IMR-90 (cell line): ENCODE data around the gene NECTIN4. TPM values are rescaled to one million over a fixed set of nuclear protein-coding genes. Genes with fewer than 3 reads are reported as not detected.
A peak's percentile ranks its signal among the peaks of the same experiment; 100 is the strongest.

Experiments
- ATAC-seq: fragments of 200-7000 bp; cut with Tn5 transposase; 2 replicates; pipeline ENCODE4 v1.9.1; 2020; ENCODE audit warnings: low read depth, mild to moderate bottlenecking, moderate library complexity
- BruUV-seq: library from RNA; stranded (reverse); fragments of 400-500 nt; replicated peaks from 2 replicates; lab custom pipeline; 2021; lab: Mats Ljungman, UMichigan
- CTCF ChIA-PET: fragments of 300-600 bp; formaldehyde crosslinking; extraction: SDS; loops from one replicate; lab custom pipeline; 2021; ENCODE audit warnings: antibody characterized with exemption; lab: Yijun Ruan, JAX
- POLR2A ChIA-PET: fragments of 300-600 bp; sonication (Branson Sonifier 250); formaldehyde crosslinking; loops from one replicate; lab custom pipeline; 2022; ENCODE audit warnings: antibody characterized with exemption; ENCODE audit not compliant: unreplicated experiment; lab: Charles Lee
- DNase-seq: peaks from one replicate; pipeline ENCODE4 v3.0.0; 2013
- H2AFZ ChIP-seq: replicated peaks from 2 replicates; pipeline ENCODE3; 2013; ENCODE audit warnings: low read length, mild to moderate bottlenecking; ENCODE audit not compliant: poor library complexity
- H2AK5ac ChIP-seq: 2 replicates; pipeline ENCODE4 v1.6.1; 2013; ENCODE audit warnings: low read depth, low read length, inconsistent platforms
- H2AK9ac ChIP-seq: replicated peaks from 2 replicates; pipeline ENCODE3; 2013; ENCODE audit warnings: mild to moderate bottlenecking, low read depth, low read length, moderate library complexity; ENCODE audit not compliant: poor library complexity
- H2BK120ac ChIP-seq: 2 replicates; pipeline ENCODE4 v1.6.1; 2013; ENCODE audit warnings: low read depth, low read length, inconsistent platforms
- H2BK15ac ChIP-seq: 3 replicates; pipeline ENCODE4 v1.6.1; 2013; ENCODE audit warnings: low read depth, low read length, inconsistent platforms
- H2BK20ac ChIP-seq: 2 replicates; pipeline ENCODE4 v1.6.1; 2013; ENCODE audit warnings: low read depth, mild to moderate bottlenecking, inconsistent platforms, low read length, moderate library complexity
- H2BK5ac ChIP-seq: 2 replicates; pipeline ENCODE4 v1.6.1; 2013; ENCODE audit warnings: mild to moderate bottlenecking, low read depth, low read length, inconsistent platforms; ENCODE audit not compliant: poor library complexity, severe bottlenecking
- H3K14ac ChIP-seq: replicated peaks from 2 replicates; pipeline ENCODE4 v1.6.1; 2013; ENCODE audit warnings: low read depth, low read length, inconsistent platforms
- H3K18ac ChIP-seq: 2 replicates; pipeline ENCODE4 v1.6.1; 2013; ENCODE audit warnings: low read depth, low read length, control low read depth
- H3K23ac ChIP-seq: 2 replicates; pipeline ENCODE4 v1.6.1; 2013; ENCODE audit warnings: low read depth, low read length, inconsistent platforms
- H3K27ac ChIP-seq: 2 replicates; pipeline ENCODE4 v1.5.1; 2013; ENCODE audit warnings: mild to moderate bottlenecking, control low read depth, low read length; ENCODE audit not compliant: insufficient read depth
- H3K27me3 ChIP-seq: 2 replicates; pipeline ENCODE4 v1.6.1; 2013; ENCODE audit warnings: low read length; ENCODE audit not compliant: control insufficient read depth, insufficient read depth
- H3K36me3 ChIP-seq: 2 replicates; pipeline ENCODE4 v1.6.1; 2013; ENCODE audit warnings: low read length, mixed read lengths; ENCODE audit not compliant: control insufficient read depth, insufficient read depth
- H3K4ac ChIP-seq: 2 replicates; pipeline ENCODE4 v1.6.1; 2013; ENCODE audit warnings: low read depth, low read length, inconsistent platforms
- H3K4me1 ChIP-seq: 2 replicates; pipeline ENCODE4 v1.6.1; 2013; ENCODE audit warnings: low read length, mixed read lengths; ENCODE audit not compliant: control insufficient read depth, insufficient read depth
- H3K4me2 ChIP-seq: 2 replicates; pipeline ENCODE4 v1.6.1; 2013; ENCODE audit warnings: low read depth, mild to moderate bottlenecking, control low read depth, low read length, moderate library complexity
- H3K4me3 ChIP-seq: 2 replicates; pipeline ENCODE4 v1.5.1; 2013; ENCODE audit warnings: low read depth, mild to moderate bottlenecking, control low read depth, low read length, moderate library complexity; ENCODE audit not compliant: insufficient read depth
- H3K56ac ChIP-seq: 2 replicates; pipeline ENCODE4 v1.6.1; 2013; ENCODE audit warnings: low read length, inconsistent platforms; ENCODE audit not compliant: insufficient read depth; ENCODE audit errors: extremely low read depth
- H3K79me1 ChIP-seq, 2 experiments: 2 replicates each; pipeline ENCODE4 v1.6.1; 2013; ENCODE audit warnings: low read length in 2 of 2, inconsistent platforms in 1 of 2, low read depth in 1 of 2
- H3K9ac ChIP-seq: 2 replicates; pipeline ENCODE4 v1.6.1; 2013; ENCODE audit warnings: low read depth, low read length, control low read depth
- H3K9me1 ChIP-seq: 2 replicates; pipeline ENCODE4 v1.6.1; 2013; ENCODE audit warnings: low read length, inconsistent platforms; ENCODE audit not compliant: insufficient read depth
- H3K9me3 ChIP-seq: 2 replicates; pipeline ENCODE4 v1.6.1; 2013; ENCODE audit warnings: low read length; ENCODE audit not compliant: control insufficient read depth, insufficient read depth
- H4K20me1 ChIP-seq: 2 replicates; pipeline ENCODE4 v1.6.1; 2013; ENCODE audit warnings: low read length, inconsistent platforms; ENCODE audit not compliant: insufficient read depth
- H4K5ac ChIP-seq: 2 replicates; pipeline ENCODE4 v1.6.1; 2013; ENCODE audit warnings: mild to moderate bottlenecking, low read depth, low read length, control low read depth
- H4K8ac ChIP-seq, 2 experiments: 2 replicates each; pipeline ENCODE4 v1.6.1; 2013; ENCODE audit warnings: low read depth in 2 of 2, low read length in 2 of 2, control low read depth in 1 of 2, inconsistent platforms in 1 of 2
- H4K91ac ChIP-seq: 2 replicates; pipeline ENCODE4 v1.6.1; 2013; ENCODE audit warnings: low read depth, low read length, inconsistent platforms; ENCODE audit not compliant: insufficient read depth
- BHLHE40 ChIP-seq: fragments of 150-350 bp; IDR thresholded peaks from 2 replicates; pipeline ENCODE4 v1.6.1; 2016; ENCODE audit warnings: mild to moderate bottlenecking, low read depth, low read length
- CEBPB ChIP-seq: IDR thresholded peaks from 2 replicates; pipeline ENCODE4 v1.6.1; 2012; ENCODE audit warnings: low read depth, low read length, improper control_type of control experiment
- CHD1 ChIP-seq: IDR thresholded peaks from 2 replicates; pipeline ENCODE4 v1.6.1; 2012; ENCODE audit warnings: low read depth, low read length, improper control_type of control experiment
- FOS ChIP-seq: fragments of 150-350 bp; IDR thresholded peaks from 2 replicates; pipeline ENCODE4 v1.6.1; 2016; ENCODE audit warnings: low read depth, low read length
- MXI1 ChIP-seq: IDR thresholded peaks from 2 replicates; pipeline ENCODE4 v1.6.1; 2012; ENCODE audit warnings: low read depth, mild to moderate bottlenecking, low read length, moderate library complexity, borderline replicate concordance
- NFE2L2 ChIP-seq: fragments of 150-350 bp; IDR thresholded peaks from 2 replicates; pipeline ENCODE4 v1.6.1; 2016; ENCODE audit warnings: low read depth, mild to moderate bottlenecking, low read length
- POLR2A ChIP-seq: IDR thresholded peaks from 2 replicates; pipeline ENCODE4 v1.6.1; 2012; ENCODE audit warnings: mild to moderate bottlenecking, low read depth, low read length
- RCOR1 ChIP-seq: IDR thresholded peaks from 2 replicates; pipeline ENCODE4 v1.6.1; 2012; ENCODE audit warnings: mild to moderate bottlenecking, low read length, improper control_type of control experiment; ENCODE audit not compliant: insufficient replicate concordance
- RFX5 ChIP-seq: IDR thresholded peaks from 2 replicates; pipeline ENCODE4 v1.8.0; 2012; ENCODE audit warnings: low read depth, mild to moderate bottlenecking, low read length, moderate library complexity
- SMC3 ChIP-seq: fragments of 150-350 bp; IDR thresholded peaks from 2 replicates; pipeline ENCODE4 v1.6.1; 2016; ENCODE audit warnings: low read depth, mild to moderate bottlenecking, antibody characterized with exemption, low read length, moderate library complexity
- USF2 ChIP-seq: fragments of 150-350 bp; IDR thresholded peaks from 2 replicates; pipeline ENCODE4 v1.6.1; 2017; ENCODE audit warnings: mild to moderate bottlenecking, antibody characterized with exemption, low read length, low read depth
- WGBS, 2 experiments: methylation state at CpG; one replicate each; pipeline versions ENCODE4 v1.1.5 to v1.1.7; 2013; ENCODE audit warnings: missing lambda C conversion rate in 2 of 2; ENCODE audit not compliant: insufficient read length in 1 of 2; ENCODE audit errors: extremely low coverage in 2 of 2; 5-methylcytosine and 5-hydroxymethylcytosine counted together
- dilution Hi-C: fragments of 300-500 bp; cut with HindIII; formaldehyde crosslinking; loops from one replicate; pipeline ENCODE4 v1.14.3; 2018; ENCODE audit warnings: low sequenced_read_pairs; ENCODE audit not compliant: unreplicated experiment
- in situ Hi-C: fragments of 300-500 bp; cut with MboI; formaldehyde crosslinking; loops from 3 replicates; pipeline ENCODE4 v1.14.3; 2019; ENCODE audit warnings: low sequenced_read_pairs, inconsistent platforms, mixed read lengths
- intact Hi-C: fragments of 100-400 bp; cut with micrococcal nuclease; formaldehyde crosslinking; loops from 2 replicates; pipeline ENCODE4 v1.10.0; 2022
- polyA plus RNA-seq, 3 experiments: library from polyadenylated mRNA; depleted of rRNA; stranded (reverse); fragments of >200 nt; gene quantifications; 2 replicates each; pipeline ENCODE4 v1.2.3, GENCODE V29; 2012; ENCODE audit warnings: low replicate concordance in 1 of 3
- total RNA-seq: library from RNA; depleted of rRNA; stranded (reverse); fragments of >200 nt; gene quantifications from 2 replicates; pipeline ENCODE4 v1.2.3, GENCODE V29; 2012
- TF ChIP-seq, protein P1 (sequence below): fragments of 150-350 bp; IDR thresholded peaks from 2 replicates; pipeline ENCODE4 v1.6.1; 2016; ENCODE audit warnings: low read depth, mild to moderate bottlenecking, low read length, moderate library complexity, borderline replicate concordance
- TF ChIP-seq, protein P2 (sequence below): conservative IDR thresholded peaks from 2 replicates; pipeline ENCODE4 v1.5.1; 2012; ENCODE audit warnings: mild to moderate bottlenecking, low read depth, low read length, improper control_type of control experiment

NECTIN4 gene
- total and polyA plus RNA-seq, 2 of the 4 experiments (the other 2 are of a cell fraction): 0.18 to 0.24 TPM

DNA sequence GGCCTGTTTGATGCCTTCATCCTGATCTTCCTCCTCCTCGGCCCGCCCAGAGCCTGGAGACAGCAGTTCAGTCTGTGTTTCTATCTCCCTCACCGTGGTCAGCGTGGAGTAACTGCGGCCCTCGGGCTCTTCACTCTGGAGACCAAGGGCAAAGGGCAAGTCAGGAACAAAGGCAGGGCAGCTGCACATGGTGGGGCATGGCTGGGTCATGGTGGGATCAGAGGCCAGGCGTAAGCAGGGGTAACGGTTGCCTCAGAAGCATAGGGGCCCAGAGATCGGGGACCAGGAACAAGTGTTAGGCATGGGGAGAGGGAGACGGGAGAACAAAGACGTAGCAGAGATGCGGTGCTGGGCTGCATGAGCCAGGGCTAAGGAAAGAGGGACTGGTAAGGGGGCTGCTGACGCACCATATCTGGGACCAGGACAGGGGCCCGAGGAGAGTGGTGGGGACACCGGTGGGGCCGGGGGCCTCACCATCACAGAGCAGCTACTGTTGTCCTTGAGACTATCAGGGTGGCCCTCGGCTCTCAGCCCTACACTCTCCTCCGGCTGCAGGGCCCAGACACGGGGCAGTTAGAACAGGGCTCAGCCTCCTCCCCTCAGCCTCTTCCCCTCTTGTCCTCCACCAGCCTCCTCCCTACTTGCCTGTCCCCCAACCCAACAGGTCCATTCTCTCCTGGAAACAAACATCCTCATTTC is 16.5 kb downstream of the NECTIN4 start:
- peak overlapping the region; percentile 23 for H2AFZ ChIP-seq
- no TSS peak for BruUV-seq
- no peaks in the 10 kb centered on the region for H3K79me1 ChIP-seq
- intact Hi-C loops: loop anchor here (2.0 kb wide), 1 partner anchor 24 kb away; no protein-coding TSS in a partner anchor
- no peak overlapping the region for H2AK5ac ChIP-seq
- in situ Hi-C loops: no loop called here
- ChIA-PET POLR2A (no interaction called here), CTCF (interaction anchor here (0.5 to 0.7 kb wide), 2 partner anchors 24 to 190 kb away, joined by 3 read pairs; no protein-coding TSS in a partner anchor)
- H4K5ac ChIP-seq: no peak overlapping the region
- no peaks in the 10 kb centered on the region for H3K36me3 ChIP-seq
- H4K91ac ChIP-seq: no peak overlapping the region
- no peak overlapping the region for H3K9ac ChIP-seq
- H2BK15ac ChIP-seq: no peak overlapping the region
- no peak overlapping the region for H3K27ac ChIP-seq
- no peak overlapping the region for H4K8ac ChIP-seq
- H3K4ac ChIP-seq: no peak overlapping the region
- H2AK9ac ChIP-seq: no peak overlapping the region
- H3K9me3 ChIP-seq: no peaks in the 10 kb centered on the region
- no peak overlapping the region for H3K23ac ChIP-seq
- H3K4me3 ChIP-seq: no peak overlapping the region
- no peaks in the 10 kb centered on the region for H3K27me3 ChIP-seq
- no peak overlapping the region for H2BK120ac ChIP-seq
- H3K4me1 ChIP-seq: no peaks in the 10 kb centered on the region
- H2BK5ac ChIP-seq: no peak overlapping the region
- DNase-seq (no peak), ATAC-seq (no peak)
- dilution Hi-C loops: no loop called here
- no peak overlapping the region for H2BK20ac ChIP-seq
- H3K14ac ChIP-seq: no peak overlapping the region
- 87% methylated on average over 13 of the region's 19 CpGs; no CpG with 5 or more reads in 1 of the 2 experiments for WGBS, 2 experiments
- TF ChIP-seq RFX5: no peak
- TF ChIP-seq CHD1: no peak
- no peak for TF ChIP-seq SMC3
- TF ChIP-seq MXI1: no peak
- TF ChIP-seq POLR2A: no peak
- no peak for TF ChIP-seq USF2
- no peak for TF ChIP-seq RCOR1
- TF ChIP-seq, protein P1, sequence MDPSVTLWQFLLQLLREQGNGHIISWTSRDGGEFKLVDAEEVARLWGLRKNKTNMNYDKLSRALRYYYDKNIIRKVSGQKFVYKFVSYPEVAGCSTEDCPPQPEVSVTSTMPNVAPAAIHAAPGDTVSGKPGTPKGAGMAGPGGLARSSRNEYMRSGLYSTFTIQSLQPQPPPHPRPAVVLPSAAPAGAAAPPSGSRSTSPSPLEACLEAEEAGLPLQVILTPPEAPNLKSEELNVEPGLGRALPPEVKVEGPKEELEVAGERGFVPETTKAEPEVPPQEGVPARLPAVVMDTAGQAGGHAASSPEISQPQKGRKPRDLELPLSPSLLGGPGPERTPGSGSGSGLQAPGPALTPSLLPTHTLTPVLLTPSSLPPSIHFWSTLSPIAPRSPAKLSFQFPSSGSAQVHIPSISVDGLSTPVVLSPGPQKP: no peak
- TF ChIP-seq, protein P2, sequence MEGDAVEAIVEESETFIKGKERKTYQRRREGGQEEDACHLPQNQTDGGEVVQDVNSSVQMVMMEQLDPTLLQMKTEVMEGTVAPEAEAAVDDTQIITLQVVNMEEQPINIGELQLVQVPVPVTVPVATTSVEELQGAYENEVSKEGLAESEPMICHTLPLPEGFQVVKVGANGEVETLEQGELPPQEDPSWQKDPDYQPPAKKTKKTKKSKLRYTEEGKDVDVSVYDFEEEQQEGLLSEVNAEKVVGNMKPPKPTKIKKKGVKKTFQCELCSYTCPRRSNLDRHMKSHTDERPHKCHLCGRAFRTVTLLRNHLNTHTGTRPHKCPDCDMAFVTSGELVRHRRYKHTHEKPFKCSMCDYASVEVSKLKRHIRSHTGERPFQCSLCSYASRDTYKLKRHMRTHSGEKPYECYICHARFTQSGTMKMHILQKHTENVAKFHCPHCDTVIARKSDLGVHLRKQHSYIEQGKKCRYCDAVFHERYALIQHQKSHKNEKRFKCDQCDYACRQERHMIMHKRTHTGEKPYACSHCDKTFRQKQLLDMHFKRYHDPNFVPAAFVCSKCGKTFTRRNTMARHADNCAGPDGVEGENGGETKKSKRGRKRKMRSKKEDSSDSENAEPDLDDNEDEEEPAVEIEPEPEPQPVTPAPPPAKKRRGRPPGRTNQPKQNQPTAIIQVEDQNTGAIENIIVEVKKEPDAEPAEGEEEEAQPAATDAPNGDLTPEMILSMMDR: no peak
- TF ChIP-seq FOS: no peak
- no peak for TF ChIP-seq BHLHE40
- no peak for TF ChIP-seq CEBPB
- no peak for TF ChIP-seq NFE2L2
- H3K18ac ChIP-seq: no peak overlapping the region
- H4K20me1 ChIP-seq: no peaks in the 10 kb centered on the region; the same call in none of the 2 replicates
- H3K56ac ChIP-seq: no peak overlapping the region
- no peaks in the 10 kb centered on the region for H3K9me1 ChIP-seq
- H3K4me2 ChIP-seq: no peak overlapping the region
